Right renal cortex interstitium (tissue), 3 donors: Measurements from ENCODE around the gene PRKAG2. TPM values are rescaled to one million over a fixed set of nuclear protein-coding genes. Genes with fewer than 3 reads are reported as not detected.
"Not testable (repeated sequence)": the region's sequence is repeated elsewhere in the genome, so short reads cannot be mapped to it uniquely, and the experiment has no call there.

Experiments used
- DNase-seq, 3 donors: peaks; one replicate each; pipeline ENCODE4 v3.0.0-alpha.2; 2013; ENCODE audit warnings: low read depth in 3 of 3, low spot score in 2 of 3
- polyA plus RNA-seq, 3 donors: library from polyadenylated mRNA; unstranded; fragments of 120-200 nt; gene quantifications; one replicate each; pipeline ENCODE4 v1.2.1, GENCODE V29; 2013; ENCODE audit not compliant: insufficient read length in 3 of 3

The PRKAG2 gene
- polyA plus RNA-seq, 3 donors: 29.7 to 30.4 (median 30.0) TPM

DNA sequence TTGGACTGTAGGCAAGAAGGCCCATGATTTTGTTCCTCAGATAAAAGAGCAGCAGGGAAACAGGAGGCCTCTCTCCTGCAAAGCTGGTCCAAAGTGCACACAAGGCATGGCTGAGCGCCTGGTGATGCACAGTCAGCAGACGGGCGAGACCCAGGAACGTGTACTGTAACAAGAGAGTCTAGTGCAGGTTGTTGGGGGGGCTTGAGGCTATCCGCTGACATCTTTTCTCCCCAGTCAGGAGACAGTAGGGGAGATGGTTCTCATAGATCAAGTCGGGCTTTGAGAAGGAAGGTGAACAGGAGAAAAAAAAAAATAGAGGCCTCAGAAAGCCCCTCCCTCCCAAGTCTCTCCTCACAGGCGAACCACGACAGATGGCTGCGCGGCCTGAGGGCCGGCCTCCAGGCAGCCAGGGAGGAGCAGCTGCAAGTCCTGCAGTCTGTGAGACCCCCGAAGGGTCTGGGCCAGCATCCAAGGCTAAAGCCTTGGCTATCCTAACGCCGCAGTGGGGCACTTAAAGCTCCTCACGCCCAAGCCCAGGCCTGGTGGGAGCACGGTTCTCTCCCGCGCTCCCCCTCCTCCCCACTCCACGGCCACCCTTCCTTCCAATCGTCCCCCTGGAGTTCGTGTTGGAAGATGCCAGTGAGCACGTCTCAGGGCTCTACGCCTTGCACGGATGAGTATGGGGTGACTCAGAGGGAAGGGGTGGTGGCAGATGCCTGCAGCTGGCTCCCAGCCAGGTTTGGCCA lies 68.3 kb downstream of the PRKAG2 start:
- DNase-seq: no peak

GRCh38 chr7:151807846-151808245 lies 69.1 kb downstream of the PRKAG2 start:
- no peak for DNase-seq

DNA sequence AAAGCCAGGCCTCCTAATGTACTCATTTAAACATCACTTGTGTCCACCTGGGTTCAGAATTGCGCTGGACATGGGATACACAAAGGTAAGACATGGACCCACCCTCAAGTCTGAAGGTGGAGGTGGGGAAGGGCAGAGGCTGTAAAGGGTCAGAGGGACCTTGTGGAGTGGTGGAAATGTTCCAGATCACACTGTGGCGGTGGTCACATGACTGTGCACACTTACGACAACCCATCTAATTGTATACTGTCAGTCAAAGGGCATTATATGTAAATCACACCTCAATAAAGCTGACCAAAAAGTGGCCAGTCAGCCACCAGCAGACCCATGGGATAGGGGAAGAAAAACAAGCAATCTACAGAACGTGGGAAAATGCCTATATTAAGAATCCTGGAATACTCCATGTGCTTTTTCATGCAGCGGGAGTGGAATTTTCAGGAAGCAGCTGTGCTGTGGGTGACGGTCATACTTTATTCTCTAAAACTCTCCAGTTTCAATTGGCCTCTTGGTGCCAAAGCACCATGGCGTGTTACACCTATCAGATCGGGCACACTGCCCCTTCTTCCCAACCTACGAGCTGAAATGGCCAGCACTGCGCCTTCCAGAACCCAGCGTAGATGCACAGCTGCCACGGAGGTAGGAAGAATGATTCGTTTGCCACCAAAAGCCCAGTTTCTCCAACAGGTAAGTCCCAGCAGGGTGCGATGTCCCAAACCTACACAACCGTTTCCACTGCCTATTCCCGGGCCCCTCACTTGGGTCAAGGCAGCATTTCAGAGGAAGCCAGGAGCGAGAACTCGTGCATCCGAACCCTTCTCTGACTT lies 69.8 kb downstream of the PRKAG2 start:
- no peak for DNase-seq

DNA sequence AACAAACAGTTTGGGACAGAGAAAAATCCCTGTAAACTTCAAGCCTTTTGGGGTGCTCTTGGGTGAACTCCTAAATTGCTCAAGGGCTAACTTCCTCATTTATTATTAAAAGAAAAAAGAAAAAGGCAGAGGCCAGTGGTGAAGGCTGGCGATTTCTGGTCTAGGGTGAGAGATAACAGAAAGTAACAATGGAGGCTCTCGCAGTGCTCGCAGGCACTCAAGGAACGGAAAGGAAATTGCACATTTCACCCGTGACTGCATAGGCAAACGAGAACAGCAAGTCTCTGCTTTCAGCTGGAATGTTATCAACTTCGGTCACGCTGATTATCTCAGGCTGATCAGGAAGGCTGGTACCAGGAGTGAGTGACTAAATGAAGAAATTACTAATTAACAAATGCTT lies 70.7 kb downstream of the PRKAG2 start:
- no peak for DNase-seq

DNA sequence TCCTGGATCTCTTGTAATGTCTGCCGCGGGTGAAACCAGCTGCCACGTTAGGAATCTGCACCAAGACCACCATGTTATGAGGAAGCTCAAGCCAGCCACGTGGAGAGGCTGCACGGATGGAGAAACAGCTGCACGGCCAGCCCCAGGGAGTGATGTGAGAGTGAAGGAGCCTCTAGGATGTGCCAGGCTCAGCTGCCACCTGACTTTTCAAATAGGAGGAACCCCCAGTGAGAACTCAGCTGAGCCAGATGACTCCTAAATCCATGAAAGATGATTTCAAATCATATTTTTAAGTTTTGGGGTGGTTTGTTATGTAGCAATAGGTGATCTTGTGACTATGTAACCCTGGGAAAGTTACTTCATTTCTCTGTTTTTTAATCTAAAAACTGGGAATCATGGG lies 71.7 kb downstream of the PRKAG2 start:
- no peak for DNase-seq

- no peak for DNase-seq
Measured at GRCh38 chr7:151804756-151805155, 72.2 kb downstream of the PRKAG2 start.

- DNase-seq: no peak
Measured at GRCh38 chr7:151803841-151804240, 73.1 kb downstream of the PRKAG2 start.

- DNase-seq: no peak
Measured at GRCh38 chr7:151802469-151802846, 74.5 kb downstream of the PRKAG2 start.

DNA sequence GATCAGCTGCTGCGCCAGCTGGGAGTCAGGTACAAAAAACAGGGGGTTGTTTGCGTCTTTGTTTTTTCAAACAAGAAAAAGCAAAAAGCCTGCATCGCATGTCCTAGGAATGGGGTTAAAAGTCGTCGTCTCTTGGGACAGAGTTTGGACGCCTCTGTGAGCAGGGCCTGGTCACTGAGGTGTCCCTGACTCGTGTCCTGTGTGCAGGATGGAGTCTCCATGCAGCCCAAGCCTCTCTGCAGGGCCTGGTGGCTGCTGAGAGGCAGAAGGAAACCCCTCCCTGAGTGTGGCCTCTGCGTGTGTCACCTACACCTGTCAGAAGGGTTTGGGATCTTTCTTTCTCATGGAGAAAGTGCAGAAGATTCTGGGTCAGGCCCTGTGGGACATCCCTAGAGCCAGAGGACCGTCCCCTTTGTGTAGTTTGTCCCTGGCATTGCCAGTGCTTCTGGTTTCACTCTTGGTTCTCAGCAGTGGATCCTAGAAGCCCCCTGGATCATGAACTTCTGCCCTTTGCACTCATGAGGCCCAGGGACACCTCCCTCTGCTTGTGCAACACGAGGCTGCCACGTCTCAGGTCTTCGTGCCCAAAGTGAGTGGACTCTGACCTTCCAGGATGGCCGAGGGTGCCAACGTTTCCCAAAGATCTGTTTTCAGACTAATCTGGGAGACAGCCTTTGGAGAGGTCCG lies 75.0 kb downstream of the PRKAG2 start:
- no peak for DNase-seq

GRCh38 chr7:151801291-151801690 lies 75.6 kb downstream of the PRKAG2 start:
- no peak for DNase-seq

GRCh38 chr7:151800861-151801260 lies 76.1 kb downstream of the PRKAG2 start:
- DNase-seq: no peak

DNA sequence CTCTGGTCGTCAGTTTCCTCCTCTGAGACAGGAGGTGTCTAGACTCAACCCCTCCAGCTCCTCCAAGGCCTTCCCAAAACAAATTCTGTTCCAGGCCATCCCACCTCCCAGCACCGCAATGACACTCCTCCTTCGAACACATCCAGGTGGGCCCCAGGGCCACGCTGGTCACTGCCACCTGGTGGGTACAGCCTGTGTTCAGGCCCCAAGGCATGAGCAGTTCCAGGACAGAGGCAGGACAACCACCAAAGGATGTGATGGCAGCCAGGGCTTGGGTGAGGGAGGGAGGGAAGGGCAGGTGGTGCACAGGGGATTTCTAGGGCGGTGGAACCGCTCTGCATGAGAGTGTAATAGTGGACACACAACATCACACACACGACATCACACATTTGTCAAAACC lies 76.5 kb downstream of the PRKAG2 start:
- no peak for DNase-seq

DNA sequence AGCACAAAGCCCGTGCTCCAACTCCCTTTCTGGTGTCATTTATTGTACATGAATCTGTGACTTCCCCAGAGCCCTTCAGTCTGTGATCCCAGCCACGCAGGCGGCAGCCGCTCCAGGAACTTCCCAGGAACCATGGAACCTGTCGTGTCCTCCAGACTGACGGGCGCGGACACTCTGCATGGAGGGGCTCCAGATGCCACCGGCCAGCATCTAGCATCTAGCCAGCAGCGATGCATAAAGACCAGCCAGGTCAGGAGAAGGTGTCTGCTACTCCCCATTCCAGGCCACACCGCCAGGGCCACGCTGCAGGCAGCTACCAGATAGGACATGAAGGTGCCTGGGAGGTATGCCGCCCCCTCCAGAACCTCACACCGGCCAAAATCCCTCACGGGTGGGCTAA lies 77.4 kb downstream of the PRKAG2 start:
- DNase-seq: no peak

GRCh38 chr7:151798851-151799448 lies 78.0 kb downstream of the PRKAG2 start:
- no peak for DNase-seq

DNA sequence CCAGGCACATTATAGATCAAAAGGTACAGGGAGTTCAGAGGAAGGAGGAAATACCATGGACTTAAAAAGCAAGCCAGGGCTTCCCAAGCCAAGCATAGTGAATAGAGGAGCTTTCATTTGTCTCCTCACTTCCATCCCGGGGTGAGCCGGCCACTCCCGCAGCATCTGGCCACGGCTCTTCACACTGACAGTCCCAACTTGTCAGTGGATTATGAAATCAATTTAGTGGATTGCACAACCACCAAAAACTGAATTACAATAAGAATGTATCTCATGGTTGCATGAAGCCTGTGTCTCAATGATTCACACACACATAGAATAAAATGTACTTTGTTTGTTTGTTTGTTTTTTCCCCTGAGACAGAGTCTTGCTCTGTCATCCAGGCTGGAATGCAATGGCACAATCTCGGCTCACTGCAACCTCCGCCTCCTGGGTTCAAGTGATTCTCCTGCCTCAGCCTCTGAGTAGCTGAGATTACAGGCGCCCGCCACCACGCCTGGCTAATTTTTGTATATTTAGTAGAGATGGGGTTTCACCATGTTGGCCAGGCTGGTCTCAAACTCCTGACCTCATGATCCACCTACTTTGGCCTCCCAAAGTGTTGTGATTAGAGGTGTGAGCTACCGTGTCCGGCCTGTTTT lies 79.1 kb downstream of the PRKAG2 start:
- not testable (repeated sequence) for DNase-seq

DNA sequence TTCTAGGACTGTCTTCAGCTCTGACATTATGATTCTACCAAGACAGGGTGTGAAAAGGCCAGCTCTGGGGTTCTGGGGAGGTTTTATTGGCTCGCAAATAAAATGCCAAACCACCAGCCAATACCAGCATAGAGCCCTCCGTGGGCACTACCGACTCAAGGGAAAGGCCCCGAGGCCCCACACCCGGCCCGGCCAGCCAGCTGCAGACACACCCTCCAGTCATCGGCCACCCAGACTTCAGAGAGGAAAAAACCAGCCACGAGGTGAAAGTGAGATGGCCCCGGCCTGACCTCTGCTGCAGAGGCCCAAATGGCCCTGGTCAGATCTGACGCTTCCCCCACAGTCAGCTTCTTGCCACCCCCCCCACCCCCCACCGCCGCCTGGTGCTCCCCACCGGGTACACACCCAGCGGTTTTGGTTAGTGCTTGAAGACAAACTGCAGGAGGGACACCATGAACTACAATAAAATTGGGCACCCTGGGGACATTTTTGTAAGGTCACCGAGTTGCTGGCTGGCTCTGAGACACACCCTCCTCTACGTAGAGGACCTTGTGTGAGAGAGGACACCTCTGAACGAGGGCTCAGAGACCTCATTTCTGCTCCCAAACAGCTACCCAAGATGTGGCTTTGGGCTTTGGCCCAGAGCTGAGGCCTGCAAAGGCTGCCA lies 79.9 kb downstream of the PRKAG2 start:
- no peak for DNase-seq

DNA sequence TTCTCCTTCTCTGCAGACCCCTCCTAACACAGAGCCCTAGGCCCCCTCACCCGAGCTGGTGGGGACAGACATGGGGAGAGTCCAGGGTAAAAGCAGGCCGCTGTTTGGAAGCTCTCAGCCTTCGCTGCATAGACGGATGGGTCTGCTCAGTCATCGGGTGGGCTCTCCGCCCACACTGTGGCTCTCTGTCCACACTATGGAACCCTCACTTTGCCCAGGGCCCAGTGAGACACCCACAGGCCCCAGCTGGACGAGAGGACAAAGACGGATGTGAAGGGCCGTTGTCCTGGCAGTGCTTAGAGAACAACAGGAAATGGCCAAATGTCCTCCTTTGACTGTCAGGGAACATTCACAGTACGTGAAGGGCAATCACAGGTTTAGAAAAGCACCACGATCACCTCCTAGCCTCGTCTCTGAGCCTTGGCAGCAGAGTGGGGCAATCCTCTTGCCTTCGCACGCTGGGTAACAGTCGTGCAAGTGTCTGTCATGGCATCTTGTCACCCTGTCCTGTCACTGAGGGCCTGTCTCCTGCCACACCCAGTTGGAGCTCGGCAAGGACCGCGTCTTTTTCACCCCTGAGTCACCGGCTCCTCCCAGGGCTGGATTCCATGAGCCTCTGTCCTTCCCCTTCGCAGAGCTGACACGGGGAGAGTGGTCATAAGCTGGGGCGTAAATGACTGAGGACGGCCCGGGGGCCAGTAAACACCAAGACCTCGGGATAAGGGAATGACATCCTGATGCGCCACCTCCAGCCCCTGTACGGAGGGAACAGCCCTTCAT lies 80.6 kb downstream of the PRKAG2 start:
- no peak for DNase-seq

DNA sequence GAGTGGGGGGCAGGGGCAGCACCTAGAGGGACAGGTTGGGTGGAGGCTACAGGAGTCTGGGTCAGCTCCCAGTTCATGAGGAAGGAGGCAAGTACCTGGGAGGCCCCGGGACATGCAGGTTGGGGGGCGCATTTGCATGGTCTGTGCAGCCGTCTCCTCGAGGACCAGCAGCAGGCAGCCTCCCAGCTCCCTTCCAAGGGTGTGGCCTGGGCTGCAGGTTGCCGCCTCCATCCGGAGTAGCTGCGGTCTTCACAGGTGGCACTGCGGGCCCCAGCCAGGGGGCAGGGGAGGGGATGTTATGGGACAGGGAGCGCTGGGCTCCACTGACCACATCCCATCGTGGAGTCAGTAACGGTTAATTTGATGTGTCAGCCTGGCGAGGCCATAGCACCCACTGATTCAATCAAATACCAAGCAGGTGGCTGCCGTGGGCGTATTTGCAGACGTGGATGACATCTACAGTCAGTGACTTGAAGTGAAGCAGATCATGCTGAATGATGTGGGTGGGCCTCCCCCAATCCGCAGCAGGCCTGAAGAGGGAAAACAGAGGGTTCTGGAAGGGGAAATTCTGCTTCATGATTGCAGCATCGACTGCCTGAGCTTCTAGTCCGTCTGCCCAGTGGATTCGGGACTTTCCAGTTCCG lies 81.6 kb downstream of the PRKAG2 start:
- no peak for DNase-seq
